Lower leg skin (tissue), 4 donors: ENCODE data around the gene NOB1. TPM values are rescaled to one million over a fixed set of nuclear protein-coding genes. Genes with fewer than 3 reads are reported as not detected.

ENCODE experiments used
- DNase-seq, 2 donors: peaks; one replicate each; pipeline ENCODE4 v3.0.0-alpha.2; 2019; ENCODE audit warnings: low spot score in 2 of 2
- H3K4me3 ChIP-seq: fragments of 200-600 bp; sonication (generic); 2 replicates; pipeline ENCODE4 v1.5.1; 2017; ENCODE audit warnings: mild to moderate bottlenecking, low read depth; ENCODE audit not compliant: poor library complexity, severe bottlenecking
- POLR2A ChIP-seq, 2 donors: fragments of 450-650 bp; IDR thresholded peaks; one replicate each; pipeline ENCODE4 v1.6.1; 2016 to 2017; ENCODE audit warnings: antibody characterized with exemption in 2 of 2, mild to moderate bottlenecking in 1 of 2, moderate library complexity in 1 of 2
- WGBS, 2 donors: methylation state at CpG; one replicate each; pipeline ENCODE4 v1.1.5; 2018; 5-methylcytosine and 5-hydroxymethylcytosine counted together
- intact Hi-C: fragments of 100-400 bp; cut with DNase I; formaldehyde crosslinking; loops from one replicate; pipeline ENCODE4 v1.15.0; 2023; ENCODE audit warnings: low total_unique reads
- total RNA-seq, 4 donors: library from RNA; depleted of rRNA; stranded (reverse); fragments of >200 nt; gene quantifications; one replicate each; pipeline ENCODE4 v1.1.0, GENCODE V29; 2016
- TF ChIP-seq, protein P1 (sequence below), 3 donors: fragments of 450-650 bp; IDR thresholded peaks; one replicate each; pipeline ENCODE4 v1.5.1; 2016; ENCODE audit warnings: antibody characterized with exemption in 3 of 3, mild to moderate bottlenecking in 3 of 3, moderate library complexity in 2 of 3

The NOB1 gene
- total RNA-seq, 4 donors from 2014 or later: 33.8 to 78.0 (median 51.0) TPM

GRCh38 chr16:69779724-69780123 lies 25.0 kb upstream of the NOB1 start:
- H3K4me3 ChIP-seq: no peak overlapping the region
- TF ChIP-seq, protein P1, sequence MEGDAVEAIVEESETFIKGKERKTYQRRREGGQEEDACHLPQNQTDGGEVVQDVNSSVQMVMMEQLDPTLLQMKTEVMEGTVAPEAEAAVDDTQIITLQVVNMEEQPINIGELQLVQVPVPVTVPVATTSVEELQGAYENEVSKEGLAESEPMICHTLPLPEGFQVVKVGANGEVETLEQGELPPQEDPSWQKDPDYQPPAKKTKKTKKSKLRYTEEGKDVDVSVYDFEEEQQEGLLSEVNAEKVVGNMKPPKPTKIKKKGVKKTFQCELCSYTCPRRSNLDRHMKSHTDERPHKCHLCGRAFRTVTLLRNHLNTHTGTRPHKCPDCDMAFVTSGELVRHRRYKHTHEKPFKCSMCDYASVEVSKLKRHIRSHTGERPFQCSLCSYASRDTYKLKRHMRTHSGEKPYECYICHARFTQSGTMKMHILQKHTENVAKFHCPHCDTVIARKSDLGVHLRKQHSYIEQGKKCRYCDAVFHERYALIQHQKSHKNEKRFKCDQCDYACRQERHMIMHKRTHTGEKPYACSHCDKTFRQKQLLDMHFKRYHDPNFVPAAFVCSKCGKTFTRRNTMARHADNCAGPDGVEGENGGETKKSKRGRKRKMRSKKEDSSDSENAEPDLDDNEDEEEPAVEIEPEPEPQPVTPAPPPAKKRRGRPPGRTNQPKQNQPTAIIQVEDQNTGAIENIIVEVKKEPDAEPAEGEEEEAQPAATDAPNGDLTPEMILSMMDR (IDR thresholded peaks at IDR 0.05): no peak
- TF ChIP-seq POLR2A (IDR thresholded peaks at IDR 0.05): no peak
- DNase-seq: no peak
- intact Hi-C loops: loop anchor here (5.0 kb wide), 1 partner anchor 97 kb away; no protein-coding TSS in a partner anchor
- 58 to 60% methylated on average over 2 of the region's 2 CpGs for WGBS, 2 donors

DNA sequence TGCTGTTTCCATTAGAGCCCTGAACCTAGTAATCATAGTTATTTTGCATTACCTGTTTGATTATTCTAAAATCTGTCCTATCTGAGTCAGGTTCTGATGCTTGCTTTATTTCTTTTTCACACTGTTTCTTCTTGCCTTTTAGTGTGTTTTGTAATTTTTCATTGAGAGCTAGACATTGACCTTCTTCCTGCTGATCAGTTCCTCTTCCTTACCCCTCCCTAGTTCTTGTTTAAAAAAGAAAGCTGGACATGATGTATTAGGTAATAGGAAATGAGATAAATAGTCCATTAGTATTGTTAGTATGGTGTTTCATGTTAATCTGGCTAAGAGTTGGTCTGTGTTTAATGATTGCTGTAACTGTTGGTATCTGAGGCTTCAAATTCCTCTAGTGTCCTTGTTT lies 20.8 kb upstream of the NOB1 start:
- H3K4me3 ChIP-seq: no peak overlapping the region
- DNase-seq: no peak
- intact Hi-C loops: loop anchor here (5.0 kb wide), 1 partner anchor 93 kb away; no protein-coding TSS in a partner anchor
- TF ChIP-seq, protein P1 (IDR thresholded peaks at IDR 0.05): no peak
- TF ChIP-seq POLR2A (IDR thresholded peaks at IDR 0.05): no peak

DNA sequence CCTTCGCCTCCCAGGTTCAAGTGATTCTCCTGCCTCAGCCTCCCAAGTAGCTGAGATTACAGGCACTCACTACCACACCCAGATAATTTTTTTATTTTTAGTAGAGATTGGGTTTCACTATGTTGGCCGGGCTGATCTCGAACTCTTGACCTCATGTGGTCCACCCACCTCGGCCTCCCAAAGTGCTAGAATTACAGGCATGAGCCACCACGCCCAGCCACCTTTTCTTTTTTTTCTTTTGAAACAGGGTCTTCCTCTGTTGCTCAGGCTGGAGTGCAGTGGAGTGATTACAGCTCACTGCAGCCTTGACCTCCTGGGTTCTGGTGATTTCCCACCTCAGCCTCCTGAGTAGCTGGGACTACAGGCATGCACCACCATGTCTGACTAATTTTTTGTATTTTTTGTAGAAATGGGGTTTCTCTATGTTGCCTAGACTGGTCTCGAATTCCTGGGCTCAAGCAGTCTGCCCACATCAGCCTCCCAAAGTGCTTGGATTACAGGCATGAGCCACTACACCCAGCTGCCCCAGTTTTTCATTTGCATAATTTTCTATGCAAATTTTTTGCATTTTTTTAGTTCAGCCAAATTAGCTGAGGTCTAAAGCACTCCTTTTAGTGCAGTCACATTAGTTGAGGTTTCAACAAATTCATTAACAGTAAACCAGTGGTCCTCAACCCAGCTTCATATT lies 18.7 kb upstream of the NOB1 start:
- TF ChIP-seq POLR2A (IDR thresholded peaks at IDR 0.05): no peak
- TF ChIP-seq, protein P1 (IDR thresholded peaks at IDR 0.05): no peak
- intact Hi-C loops: no loop called here
- 83 to 84% methylated on average over 6 of the region's 6 CpGs for WGBS, 2 donors
- H3K4me3 ChIP-seq: no peak overlapping the region
- DNase-seq: no peak

- 88 to 95% methylated on average over 2 of the region's 2 CpGs for WGBS, 2 donors
- intact Hi-C loops: no loop called here
- no peak overlapping the region for H3K4me3 ChIP-seq
- DNase-seq: no peak
- TF ChIP-seq, protein P1 (IDR thresholded peaks at IDR 0.05): no peak
- no peak for TF ChIP-seq POLR2A (IDR thresholded peaks at IDR 0.05)
Observed at GRCh38 chr16:69771651-69771967, 16.9 kb upstream of the NOB1 start.

- DNase-seq: no peak
- H3K4me3 ChIP-seq: no peak overlapping the region
- intact Hi-C loops: no loop called here
- TF ChIP-seq, protein P1 (IDR thresholded peaks at IDR 0.05): no peak
- TF ChIP-seq POLR2A (IDR thresholded peaks at IDR 0.05): no peak
- WGBS, 2 donors: 65 to 66% methylated on average over 2 of the region's 2 CpGs
Observed at GRCh38 chr16:69769404-69769803, 14.7 kb upstream of the NOB1 start.

DNA sequence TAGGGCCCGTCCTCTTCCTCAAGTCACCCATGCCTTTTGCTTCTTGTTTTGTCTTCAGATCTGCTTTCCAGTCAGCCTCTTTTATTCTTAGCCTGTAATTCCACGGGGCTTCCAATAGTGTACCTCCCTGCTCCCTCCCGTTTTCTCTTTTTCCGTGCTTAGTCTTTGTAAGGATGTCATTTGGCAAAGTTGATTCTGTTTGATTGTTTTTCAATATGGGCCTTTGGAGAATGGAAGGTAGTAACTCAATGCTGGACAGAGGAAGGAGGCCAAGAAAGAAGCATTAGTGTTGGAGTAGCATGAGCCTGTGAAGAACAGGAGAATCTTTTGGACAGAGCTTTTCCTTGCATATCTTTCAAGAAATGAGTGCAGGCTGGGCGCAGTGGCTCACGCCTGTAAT lies 13.9 kb upstream of the NOB1 start:
- H3K4me3 ChIP-seq: no peak overlapping the region
- no peak for TF ChIP-seq POLR2A (IDR thresholded peaks at IDR 0.05)
- TF ChIP-seq, protein P1 (IDR thresholded peaks at IDR 0.05): no peak
- DNase-seq: no peak
- 84 to 94% methylated on average over 6 of the region's 6 CpGs for WGBS, 2 donors
- intact Hi-C loops: no loop called here
